Stimulated activated naive CD8-positive, alpha-beta T cell treated with anti-CD3 and anti-CD28 coated beads, Interleukin-15, Interleukin-2, amounts not matched to agents 100 ng/mL and 50 ng/mL, for 24 hours (primary cell): Measurements from ENCODE around the gene TACSTD2.
"Not testable (repeated sequence)": the region's sequence is repeated elsewhere in the genome, so short reads cannot be mapped to it uniquely, and the experiment has no call there.

Experiments
- H3K27ac Mint-ChIP-seq: one replicate; pipeline ENCODE4 v1.8.0; 2021; ENCODE audit warnings: mild to moderate bottlenecking, mixed read lengths
- H3K27me3 Mint-ChIP-seq: one replicate; pipeline ENCODE4 v1.8.0; 2021; ENCODE audit warnings: mixed read lengths
- H3K36me3 Mint-ChIP-seq: one replicate; pipeline ENCODE4 v1.8.0; 2021; ENCODE audit warnings: low read depth, mixed read lengths
- H3K4me1 Mint-ChIP-seq: one replicate; pipeline ENCODE4 v1.8.0; 2021; ENCODE audit warnings: low read depth, mixed read lengths
- H3K4me3 Mint-ChIP-seq: one replicate; pipeline ENCODE4 v1.8.0; 2021; ENCODE audit warnings: mild to moderate bottlenecking, mixed read lengths
- H3K9me3 Mint-ChIP-seq: one replicate; pipeline ENCODE4 v1.8.0; 2021; ENCODE audit warnings: mixed read lengths

The TACSTD2 gene

DNA sequence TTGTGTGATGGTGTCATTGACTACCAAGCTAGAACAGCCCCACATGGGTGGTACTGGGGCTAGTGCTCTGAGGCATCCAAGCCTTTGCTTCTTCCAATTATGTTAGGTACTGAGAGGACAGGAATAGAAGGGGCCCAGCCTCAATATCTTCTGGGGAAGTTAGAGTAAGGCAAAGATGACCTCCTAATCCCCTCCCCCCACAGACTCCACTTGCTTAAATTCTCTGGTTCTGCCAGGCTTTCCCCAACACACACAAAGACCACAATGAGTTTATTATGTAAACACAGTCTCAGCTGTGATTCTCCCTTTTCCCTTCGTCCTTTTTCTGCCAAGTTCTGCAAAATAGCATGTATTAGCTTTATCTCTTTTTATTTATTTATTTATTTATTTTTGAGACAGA is 3.1 kb upstream of the TACSTD2 start:
- Mint-ChIP-seq H3K36me3 (no peaks in the 10 kb centered on the region), H3K27me3 (peaks cover 50% of the 10 kb centered on the region), H3K27ac (no peak overlapping the region), H3K4me3 (no peak overlapping the region), H3K9me3 (no peaks in the 10 kb centered on the region), H3K4me1 (peaks cover 43% of the 10 kb centered on the region)

DNA sequence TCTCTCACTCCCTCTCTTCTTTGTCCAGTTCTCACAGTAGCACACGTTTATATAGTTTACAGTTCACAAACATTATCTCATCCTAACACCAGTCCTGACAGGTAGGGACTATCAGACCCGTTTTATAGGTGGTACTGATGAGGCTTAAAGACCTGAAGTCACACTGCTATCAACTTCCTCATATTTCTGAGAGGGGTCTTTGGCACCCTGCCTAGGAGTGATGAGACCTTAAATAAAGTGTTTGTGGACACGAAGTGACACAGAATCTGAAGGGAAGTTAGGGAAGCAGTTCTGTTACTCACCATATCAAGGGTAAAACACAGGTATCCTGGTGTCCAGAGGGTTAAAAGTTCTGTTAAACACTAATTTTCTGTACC is 590 bp upstream of the TACSTD2 start:
- Mint-ChIP-seq H3K27me3 (peaks cover 67% of the 10 kb centered on the region), H3K9me3 (no peaks in the 10 kb centered on the region), H3K4me3 (peak overlapping the region; percentile 47), H3K27ac (peak overlapping the region; percentile 45), H3K4me1 (peaks cover 40% of the 10 kb centered on the region), H3K36me3 (no peaks in the 10 kb centered on the region)

DNA sequence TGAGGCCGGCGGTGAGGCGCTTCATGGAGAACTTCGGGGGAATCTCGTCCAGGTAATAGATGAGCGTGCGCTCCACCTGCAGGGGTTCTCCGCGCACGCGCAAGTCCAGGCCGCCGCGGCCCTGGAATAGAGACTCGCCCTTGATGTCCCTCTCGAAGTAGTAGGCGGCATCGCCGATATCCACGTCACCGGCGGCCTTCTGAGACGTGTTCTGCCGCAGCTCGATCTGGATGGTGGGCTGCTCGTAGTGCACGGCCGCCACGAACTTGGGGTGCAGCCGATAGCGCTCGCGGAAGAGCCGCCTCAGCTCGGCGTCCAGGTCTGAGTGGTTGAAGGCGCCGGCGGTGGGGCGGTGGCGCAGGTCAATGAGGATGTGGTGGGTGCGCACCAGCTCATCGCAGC is 726 bp downstream of the TACSTD2 start:
- Mint-ChIP-seq H3K9me3 (no peaks in the 10 kb centered on the region), H3K4me1 (peaks cover 40% of the 10 kb centered on the region), H3K4me3 (peak overlapping the region; percentile 77), H3K27ac (no peak overlapping the region), H3K27me3 (peaks cover 74% of the 10 kb centered on the region), H3K36me3 (no peaks in the 10 kb centered on the region)

DNA sequence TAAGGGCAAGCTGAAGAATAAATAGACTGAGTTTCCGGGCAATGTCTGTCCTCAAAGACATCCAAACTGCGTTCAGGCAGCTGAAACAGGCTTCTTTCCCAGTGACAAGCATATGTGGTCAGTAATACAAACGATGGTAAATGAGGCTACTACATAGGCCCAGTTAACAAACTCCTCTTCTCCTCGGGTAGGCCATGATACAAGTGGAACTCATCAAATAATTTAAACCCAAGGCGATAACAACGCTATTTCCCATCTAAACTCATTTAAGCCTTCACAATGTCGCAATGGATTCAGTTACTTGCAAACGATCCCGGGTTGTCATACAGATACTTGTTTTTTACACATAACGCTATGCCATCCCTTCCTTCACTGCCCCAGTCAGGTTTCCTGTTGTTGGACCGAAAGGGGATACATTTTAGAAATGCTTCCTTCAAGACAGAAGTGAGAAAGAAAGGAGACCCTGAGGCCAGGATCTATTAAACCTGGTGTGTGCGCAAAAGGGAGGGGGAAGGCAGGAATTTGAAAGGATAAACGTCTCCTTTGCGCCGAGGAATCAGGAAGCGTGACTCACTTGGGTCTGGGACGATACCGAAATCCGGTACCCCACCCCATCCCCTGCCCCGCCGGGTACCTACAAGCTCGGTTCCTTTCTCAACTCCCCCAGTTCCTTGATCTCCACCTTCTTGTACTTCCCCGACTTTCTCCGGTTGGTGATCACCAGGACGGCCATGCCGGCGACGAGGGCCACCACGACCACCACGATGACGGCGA is 1.3 kb downstream of the TACSTD2 start:
- peak overlapping the region; percentile 77 for H3K4me3 Mint-ChIP-seq

DNA sequence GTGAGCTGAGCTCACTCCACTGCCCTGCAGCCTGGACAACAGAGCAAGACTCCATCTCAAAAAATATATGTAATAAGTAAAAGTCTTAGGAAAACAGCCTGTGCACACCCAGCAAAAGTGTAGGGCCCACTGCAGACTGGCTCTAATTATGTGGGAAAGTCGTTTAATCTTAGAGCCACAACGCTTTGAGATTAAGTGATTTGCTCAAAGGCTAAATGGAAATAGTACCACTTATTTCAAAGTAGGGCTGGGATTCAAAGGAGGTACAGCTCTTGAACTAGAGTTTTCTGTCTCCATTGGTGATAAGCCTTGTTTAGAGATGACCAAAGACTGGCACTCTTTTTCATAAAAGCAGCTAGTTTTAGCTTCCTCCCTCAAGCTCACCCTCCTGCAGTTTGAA is 2.2 kb downstream of the TACSTD2 start:
- Mint-ChIP-seq H3K4me3 (no peak overlapping the region), H3K27me3 (peaks cover 69% of the 10 kb centered on the region)

More for the DNA sequence above, 1.3 kb downstream of the TACSTD2 start:
- no peak overlapping the region for H3K27ac Mint-ChIP-seq
- no peaks in the 10 kb centered on the region for H3K9me3 Mint-ChIP-seq
- H3K36me3 Mint-ChIP-seq, result no peaks in the 10 kb centered on the region
- H3K4me1 Mint-ChIP-seq, result peaks cover 40% of the 10 kb centered on the region
- H3K27me3 Mint-ChIP-seq, result peaks cover 68% of the 10 kb centered on the region

DNA sequence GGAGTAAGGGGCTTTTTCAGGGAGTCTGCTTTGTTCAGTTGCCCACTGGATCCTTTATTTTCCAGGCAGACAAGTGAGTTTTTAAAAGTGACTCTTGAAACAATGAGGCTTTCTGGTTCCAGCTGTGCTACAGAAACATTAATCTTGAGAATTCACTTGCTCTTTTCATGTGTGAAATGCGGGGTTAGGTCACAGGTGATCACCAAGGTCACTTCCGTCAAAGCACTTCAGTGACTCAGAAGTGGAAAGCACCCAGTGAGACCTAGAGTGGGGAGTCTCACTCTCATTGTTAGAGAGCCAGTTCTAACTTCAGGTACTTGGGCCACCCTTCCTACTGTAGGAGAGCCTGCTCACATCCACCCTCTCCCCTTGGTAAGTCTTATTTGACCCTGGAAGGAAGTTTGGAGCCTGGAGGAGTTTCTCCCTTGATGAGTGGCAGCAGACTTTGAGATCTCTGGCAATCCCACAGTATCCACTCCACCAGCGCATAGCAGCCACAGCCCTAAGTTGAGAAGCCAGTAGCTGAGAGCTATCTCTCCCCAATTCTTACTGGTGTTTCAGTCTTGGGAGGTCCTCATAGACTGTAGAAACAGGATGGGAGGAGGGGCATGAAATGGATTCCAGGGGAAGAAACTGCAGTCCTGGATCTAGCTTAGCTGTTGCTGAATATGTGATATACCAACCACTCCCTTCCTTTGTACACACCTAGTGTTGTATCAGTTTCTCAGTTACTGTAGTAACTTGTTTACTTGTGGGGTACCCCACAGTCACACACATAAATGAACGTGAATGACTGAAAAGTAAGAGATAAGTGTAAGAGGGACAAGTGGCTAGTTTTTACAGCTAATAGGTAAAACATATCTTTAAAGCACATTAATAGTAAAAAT is 3.1 kb downstream of the TACSTD2 start:
- peaks cover 40% of the 10 kb centered on the region for H3K4me1 Mint-ChIP-seq
- no peak overlapping the region for H3K4me3 Mint-ChIP-seq
- no peaks in the 10 kb centered on the region for H3K9me3 Mint-ChIP-seq

More for the DNA sequence above, 2.2 kb downstream of the TACSTD2 start:
- no peaks in the 10 kb centered on the region for H3K36me3 Mint-ChIP-seq
- peaks cover 40% of the 10 kb centered on the region for H3K4me1 Mint-ChIP-seq
- no peaks in the 10 kb centered on the region for H3K9me3 Mint-ChIP-seq
- no peak overlapping the region for H3K27ac Mint-ChIP-seq

DNA sequence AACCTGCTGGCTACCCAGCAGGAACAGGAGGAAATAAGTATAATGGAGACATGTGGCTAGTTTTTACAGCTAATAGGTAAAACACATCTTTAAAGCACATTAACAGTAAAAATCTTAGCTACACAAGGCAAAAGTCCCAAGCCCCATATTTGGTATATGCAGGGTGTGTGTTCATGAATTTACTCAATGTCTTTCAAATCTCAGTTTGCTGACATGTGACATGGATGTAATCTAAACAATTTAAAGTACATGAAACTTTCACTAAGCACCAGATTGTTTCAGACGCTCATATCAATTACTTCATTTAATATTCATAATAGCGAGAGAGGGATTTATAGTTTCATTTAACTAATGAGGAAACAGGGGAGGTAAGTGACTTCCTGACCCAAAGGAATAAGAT is 3.9 kb downstream of the TACSTD2 start:
- H3K4me3 Mint-ChIP-seq, result no peak overlapping the region

More for the DNA sequence above, 3.1 kb downstream of the TACSTD2 start:
- no peak overlapping the region for H3K27ac Mint-ChIP-seq
- H3K27me3 Mint-ChIP-seq, result peaks cover 65% of the 10 kb centered on the region
- H3K36me3 Mint-ChIP-seq, result no peaks in the 10 kb centered on the region

DNA sequence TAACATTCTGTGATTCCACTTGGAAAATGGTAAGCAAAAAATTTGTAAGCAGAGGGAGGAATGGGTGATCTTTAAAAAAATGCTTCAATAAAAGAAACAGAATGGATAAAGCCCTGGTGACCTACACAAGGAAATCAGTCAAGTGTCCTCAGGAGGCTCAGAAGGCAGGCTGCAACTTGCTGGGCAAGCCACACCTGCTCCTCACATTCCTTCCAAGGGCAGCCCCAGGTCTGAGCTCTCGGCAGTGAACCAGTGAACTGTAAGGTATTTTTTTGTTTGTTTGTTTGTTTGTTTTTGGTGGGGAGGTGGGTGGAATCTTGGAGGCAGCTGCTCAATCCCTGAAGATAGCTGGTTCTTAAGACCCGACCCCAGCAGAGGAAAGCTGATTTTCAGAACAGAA is 4.4 kb downstream of the TACSTD2 start:
- Mint-ChIP-seq H3K9me3 (no peaks in the 10 kb centered on the region), H3K4me3 (no peak overlapping the region), H3K4me1 (peaks cover 33% of the 10 kb centered on the region), H3K27ac (no peak overlapping the region), H3K36me3 (no peaks in the 10 kb centered on the region), H3K27me3 (peaks cover 63% of the 10 kb centered on the region)

More for the DNA sequence above, 3.9 kb downstream of the TACSTD2 start:
- Mint-ChIP-seq H3K4me1 (peaks cover 38% of the 10 kb centered on the region), H3K27me3 (peaks cover 67% of the 10 kb centered on the region), H3K9me3 (no peaks in the 10 kb centered on the region), H3K36me3 (no peaks in the 10 kb centered on the region), H3K27ac (no peak overlapping the region)

DNA sequence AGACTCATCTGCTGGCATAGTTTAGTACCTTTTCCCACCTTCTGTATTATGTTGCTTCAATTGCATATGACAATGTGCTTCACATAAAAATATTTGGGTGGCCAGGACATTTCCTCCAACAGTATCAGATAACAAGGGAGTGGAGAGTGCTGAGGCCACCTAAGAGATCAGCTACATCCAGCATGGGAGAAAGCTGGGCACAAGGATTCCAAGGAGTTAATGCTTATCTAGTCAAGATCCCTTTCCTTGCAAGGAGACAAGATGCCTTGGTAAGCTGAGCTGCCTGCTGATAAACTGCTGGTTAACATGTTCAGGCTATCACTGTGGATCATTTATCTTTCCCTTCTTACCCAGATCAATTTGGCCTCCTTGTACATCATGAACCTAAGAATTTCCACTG is 5.4 kb downstream of the TACSTD2 start:
- no peak overlapping the region for H3K4me3 Mint-ChIP-seq

DNA sequence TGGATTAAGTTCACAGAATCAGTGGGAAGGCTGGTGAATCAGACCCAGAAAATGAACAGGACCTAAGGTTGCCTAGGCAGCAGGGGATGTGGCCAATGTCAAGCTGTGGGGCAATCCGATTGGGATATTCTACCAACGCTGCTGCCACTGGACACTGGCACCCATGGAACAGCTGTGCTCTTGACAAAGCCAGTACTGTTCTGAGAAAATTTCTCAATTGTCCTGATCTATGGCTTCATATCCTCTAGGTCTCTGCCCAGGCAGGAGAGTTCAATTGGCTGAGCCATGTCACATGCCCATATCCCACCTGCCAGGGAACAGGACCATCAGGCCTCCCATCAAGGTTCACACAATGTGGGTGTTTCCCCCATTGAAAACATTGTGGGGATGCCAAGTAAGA is 6.2 kb downstream of the TACSTD2 start:
- Mint-ChIP-seq H3K9me3 (no peaks in the 10 kb centered on the region), H3K4me1 (peaks cover 20% of the 10 kb centered on the region), H3K4me3 (no peak overlapping the region), H3K27ac (no peak overlapping the region), H3K36me3 (no peaks in the 10 kb centered on the region), H3K27me3 (peaks cover 54% of the 10 kb centered on the region)

More for the DNA sequence above, 5.4 kb downstream of the TACSTD2 start:
- peaks cover 59% of the 10 kb centered on the region for H3K27me3 Mint-ChIP-seq
- H3K27ac Mint-ChIP-seq, result no peak overlapping the region
- H3K36me3 Mint-ChIP-seq, result no peaks in the 10 kb centered on the region
- no peaks in the 10 kb centered on the region for H3K9me3 Mint-ChIP-seq
- H3K4me1 Mint-ChIP-seq, result peaks cover 27% of the 10 kb centered on the region

DNA sequence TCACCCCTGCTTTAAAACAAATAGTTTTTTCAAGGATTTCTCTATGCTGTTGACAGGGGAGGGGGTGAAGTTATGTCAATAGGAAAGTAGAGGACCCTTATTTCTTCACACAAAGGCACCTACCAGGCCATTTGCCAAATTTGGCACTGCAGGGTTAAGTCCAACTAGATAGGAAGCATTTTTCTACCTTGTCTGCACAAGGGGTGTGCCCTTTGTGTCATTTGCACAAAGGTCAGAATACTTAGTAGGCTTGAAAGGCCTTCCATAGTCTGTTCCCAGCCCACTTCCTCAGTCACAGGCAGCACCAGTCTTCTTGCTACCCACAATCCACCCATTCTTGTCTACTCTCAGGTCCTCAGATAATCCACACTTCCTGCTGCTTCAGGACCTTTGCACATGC is 7.0 kb downstream of the TACSTD2 start:
- Mint-ChIP-seq H3K9me3 (no peaks in the 10 kb centered on the region), H3K27me3 (peaks cover 46% of the 10 kb centered on the region), H3K4me3 (no peak overlapping the region), H3K36me3 (no peaks in the 10 kb centered on the region), H3K27ac (no peak overlapping the region), H3K4me1 (peaks cover 15% of the 10 kb centered on the region)

DNA sequence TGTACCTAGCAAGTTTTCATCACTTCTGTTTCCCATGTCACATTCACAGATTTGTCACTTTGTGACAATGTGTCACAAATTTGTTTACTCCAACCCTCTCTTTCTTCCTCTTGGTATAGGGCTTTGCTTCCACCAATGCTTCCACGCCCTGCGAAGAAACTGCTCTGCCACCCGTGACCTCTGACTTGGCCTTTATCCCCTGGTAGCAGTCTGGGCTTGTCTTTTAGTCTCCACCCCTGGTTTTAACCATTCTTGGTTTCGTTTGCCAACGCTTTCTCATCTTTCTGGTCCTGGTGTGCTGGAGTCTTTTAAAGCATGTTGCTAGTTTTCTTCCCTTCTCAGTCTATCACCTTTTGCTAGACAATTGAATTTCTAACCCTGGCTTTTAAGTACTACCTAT is 8.1 kb downstream of the TACSTD2 start:
- no peak overlapping the region for H3K27ac Mint-ChIP-seq

DNA sequence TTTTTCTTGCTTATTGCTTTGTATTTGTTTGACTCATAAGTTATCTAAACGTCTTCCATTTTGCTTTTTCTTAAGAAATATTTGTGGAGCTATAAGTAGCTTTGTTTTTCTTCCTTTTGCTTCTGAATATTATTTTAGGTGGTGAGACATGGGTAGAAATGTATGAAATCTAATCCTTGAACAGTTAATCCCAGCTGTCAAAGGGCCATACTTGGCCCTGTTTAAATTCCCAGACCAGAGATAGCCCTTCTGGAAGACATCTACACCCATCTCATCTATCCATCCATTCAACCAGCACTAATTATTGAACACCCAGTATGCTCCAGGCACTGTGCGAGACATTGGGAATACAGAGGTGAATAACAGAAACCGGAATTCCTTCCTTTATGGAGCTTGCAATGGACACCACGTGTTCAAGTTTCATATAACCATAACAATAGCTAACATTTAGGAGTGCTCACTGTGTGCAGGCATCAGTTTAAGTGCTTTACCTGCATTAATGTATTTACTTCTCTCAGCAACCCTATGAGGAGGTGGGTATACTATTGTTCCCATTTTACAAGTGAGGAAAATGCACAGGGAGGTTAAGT is 8.7 kb downstream of the TACSTD2 start:
- Mint-ChIP-seq H3K9me3 (no peaks in the 10 kb centered on the region), H3K27ac (no peak overlapping the region), H3K4me1 (peaks cover 6% of the 10 kb centered on the region), H3K4me3 (no peak overlapping the region), H3K36me3 (no peaks in the 10 kb centered on the region), H3K27me3 (peaks cover 43% of the 10 kb centered on the region)

More for the DNA sequence above, 8.1 kb downstream of the TACSTD2 start:
- Mint-ChIP-seq H3K9me3 (no peaks in the 10 kb centered on the region), H3K4me1 (peaks cover 11% of the 10 kb centered on the region), H3K27me3 (peaks cover 45% of the 10 kb centered on the region), H3K4me3 (no peak overlapping the region), H3K36me3 (no peaks in the 10 kb centered on the region)

DNA sequence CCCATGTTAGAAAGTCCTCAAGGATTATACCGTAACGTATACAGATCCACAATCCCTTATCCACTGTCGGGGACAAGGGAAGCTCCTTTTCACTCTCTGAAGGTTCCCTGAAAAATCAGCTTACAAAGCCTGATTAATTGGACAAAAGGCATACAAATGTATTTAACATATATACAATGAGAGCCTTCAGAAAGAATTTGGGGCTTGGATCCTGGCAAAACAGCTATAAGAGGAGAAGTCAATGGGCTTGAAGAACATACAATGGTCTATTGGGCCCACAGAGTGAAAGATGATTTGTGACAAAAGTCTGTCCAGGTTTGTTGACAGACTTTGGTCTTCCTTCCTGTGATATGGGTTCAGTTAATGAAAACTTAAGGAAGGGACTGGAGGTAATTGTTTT is 10.7 kb downstream of the TACSTD2 start:
- Mint-ChIP-seq H3K9me3 (no peaks in the 10 kb centered on the region), H3K4me1 (no peaks in the 10 kb centered on the region), H3K27ac (no peak overlapping the region), H3K4me3 (no peak overlapping the region), H3K36me3 (no peaks in the 10 kb centered on the region), H3K27me3 (peaks cover 40% of the 10 kb centered on the region)

DNA sequence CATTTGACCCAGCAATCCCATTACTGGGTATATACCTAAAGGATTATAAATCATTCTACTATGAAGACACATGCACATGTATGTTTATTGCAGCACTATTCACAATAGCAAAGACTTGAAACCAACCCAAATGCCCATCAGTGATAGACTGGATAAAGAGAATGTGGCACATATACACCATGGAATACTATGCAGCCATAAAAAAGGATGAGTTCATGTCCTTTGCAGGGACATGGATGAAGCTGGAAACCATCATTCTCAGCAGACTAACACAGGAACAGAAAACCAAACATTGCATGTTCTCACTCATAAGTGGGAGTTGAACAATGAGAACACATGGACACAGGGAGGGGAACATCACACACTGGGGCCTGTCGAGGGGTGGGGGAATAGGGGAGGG is 13.3 kb downstream of the TACSTD2 start:
- peaks cover 42% of the 10 kb centered on the region for H3K27me3 Mint-ChIP-seq
- H3K36me3 Mint-ChIP-seq, H3K27ac Mint-ChIP-seq, H3K4me1 Mint-ChIP-seq, H3K4me3 Mint-ChIP-seq, H3K9me3 Mint-ChIP-seq: not testable (repeated sequence)
